ENCODE results near the gene C1QB. TPM values are rescaled to one million over a fixed set of nuclear protein-coding genes. Genes with fewer than 3 reads are reported as not detected.
A peak's percentile ranks its signal among the peaks of the same experiment; 100 is the strongest.

The C1QB gene
- total and polyA plus RNA-seq, 7 donors: 82.0 to 843 (median 367) TPM

GRCh38 chr1:22654692-22655091 lies 1.7 kb downstream of the C1QB start:
- 42 to 63% methylated on average over 5 of the region's 5 CpGs for WGBS, 2 donors
- Histone ChIP-seq H3K4me3 (peak overlapping the region in 3 of 4 donors; percentile 8 to 39 (median 35)), H3K4me1 (no peaks in the 10 kb centered on the region), H3K27me3 (peaks cover 0 to 25% (median 0%) of the 10 kb centered on the region in 3 donors), H3K27ac (no peak overlapping the region), H3K9me3 (no peaks in the 10 kb centered on the region), H3K36me3 (no peaks in the 10 kb centered on the region)
- no peak for DNase-seq
- intact Hi-C loops (cut with DNase I): no loop called here
- TF ChIP-seq, protein P1, sequence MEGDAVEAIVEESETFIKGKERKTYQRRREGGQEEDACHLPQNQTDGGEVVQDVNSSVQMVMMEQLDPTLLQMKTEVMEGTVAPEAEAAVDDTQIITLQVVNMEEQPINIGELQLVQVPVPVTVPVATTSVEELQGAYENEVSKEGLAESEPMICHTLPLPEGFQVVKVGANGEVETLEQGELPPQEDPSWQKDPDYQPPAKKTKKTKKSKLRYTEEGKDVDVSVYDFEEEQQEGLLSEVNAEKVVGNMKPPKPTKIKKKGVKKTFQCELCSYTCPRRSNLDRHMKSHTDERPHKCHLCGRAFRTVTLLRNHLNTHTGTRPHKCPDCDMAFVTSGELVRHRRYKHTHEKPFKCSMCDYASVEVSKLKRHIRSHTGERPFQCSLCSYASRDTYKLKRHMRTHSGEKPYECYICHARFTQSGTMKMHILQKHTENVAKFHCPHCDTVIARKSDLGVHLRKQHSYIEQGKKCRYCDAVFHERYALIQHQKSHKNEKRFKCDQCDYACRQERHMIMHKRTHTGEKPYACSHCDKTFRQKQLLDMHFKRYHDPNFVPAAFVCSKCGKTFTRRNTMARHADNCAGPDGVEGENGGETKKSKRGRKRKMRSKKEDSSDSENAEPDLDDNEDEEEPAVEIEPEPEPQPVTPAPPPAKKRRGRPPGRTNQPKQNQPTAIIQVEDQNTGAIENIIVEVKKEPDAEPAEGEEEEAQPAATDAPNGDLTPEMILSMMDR (IDR thresholded peaks at IDR 0.05): no peak
- no peak for TF ChIP-seq POLR2A (IDR thresholded peaks at IDR 0.05)
- TF ChIP-seq EP300 (IDR thresholded peaks at IDR 0.05): no peak
- TF ChIP-seq POLR2AphosphoS5 (IDR thresholded peaks at IDR 0.05): no peak

GRCh38 chr1:22658385-22659163 lies 5.5 kb downstream of the C1QB start:
- Histone ChIP-seq H3K27ac (no peak overlapping the region), H3K4me3 (peak overlapping the region in 1 of 4 donors; percentile 39), H3K9me3 (no peaks in the 10 kb centered on the region), H3K27me3 (peaks cover 0 to 26% (median 0%) of the 10 kb centered on the region in 3 donors), H3K36me3 (no peaks in the 10 kb centered on the region), H3K4me1 (no peaks in the 10 kb centered on the region)
- no peak for DNase-seq
- intact Hi-C loops (cut with DNase I): no loop called here
- TF ChIP-seq EP300 (IDR thresholded peaks at IDR 0.05) (no peak), POLR2A (IDR thresholded peaks at IDR 0.05) (no peak), POLR2AphosphoS5 (IDR thresholded peaks at IDR 0.05) (no peak)
- TF ChIP-seq, protein P1 (IDR thresholded peaks at IDR 0.05): no peak
- WGBS, 2 donors: 36 to 64% methylated on average over 3 of the region's 3 CpGs

GRCh38 chr1:22660716-22661241 lies 7.7 kb downstream of the C1QB start:
- peaks cover 0 to 28% (median 4%) of the 10 kb centered on the region in 3 donors for H3K27me3 ChIP-seq
- H3K36me3 ChIP-seq: no peaks in the 10 kb centered on the region
- H3K9me3 ChIP-seq: no peaks in the 10 kb centered on the region
- intact Hi-C loops (cut with DNase I): no loop called here
- no peak overlapping the region for H3K27ac ChIP-seq
- no peak for DNase-seq
- no peaks in the 10 kb centered on the region for H3K4me1 ChIP-seq
- 94 to 96% methylated on average over 19 of the region's 19 CpGs for WGBS, 2 donors
- H3K4me3 ChIP-seq: no peak overlapping the region
- no peak for TF ChIP-seq POLR2AphosphoS5 (IDR thresholded peaks at IDR 0.05)
- TF ChIP-seq EP300 (IDR thresholded peaks at IDR 0.05): no peak
- no peak for TF ChIP-seq POLR2A (IDR thresholded peaks at IDR 0.05)
- TF ChIP-seq, protein P1 (IDR thresholded peaks at IDR 0.05): no peak

- no peaks in the 10 kb centered on the region for H3K9me3 ChIP-seq
- H3K4me1 ChIP-seq: no peaks in the 10 kb centered on the region
- no peaks in the 10 kb centered on the region for H3K36me3 ChIP-seq
- H3K27me3 ChIP-seq: peaks cover 0 to 19% (median 4%) of the 10 kb centered on the region in 3 donors
- TF ChIP-seq EP300 (IDR thresholded peaks at IDR 0.05): no peak
- TF ChIP-seq POLR2A (IDR thresholded peaks at IDR 0.05): no peak
- no peak for TF ChIP-seq POLR2AphosphoS5 (IDR thresholded peaks at IDR 0.05)
- TF ChIP-seq, protein P1 (IDR thresholded peaks at IDR 0.05): no peak
- intact Hi-C loops (cut with DNase I): no loop called here
- H3K4me3 ChIP-seq: no peak overlapping the region
- DNase-seq: no peak
- no peak overlapping the region for H3K27ac ChIP-seq
- 75 to 87% methylated on average over 2 of the region's 2 CpGs for WGBS, 2 donors
Measured at GRCh38 chr1:22661880-22662279, 8.8 kb downstream of the C1QB start.

Measured in sigmoid colon (tissue), 7 donors.